HCT116 (cell line): ENCODE results near the gene S100A10. TPM values are rescaled to one million over a fixed set of nuclear protein-coding genes. Genes with fewer than 3 reads are reported as not detected.

Source experiments
- ATAC-seq: fragments of 200-7000 bp; cut with Tn5 transposase; 2 replicates; pipeline ENCODE4 v1.9.1; 2020; ENCODE audit warnings: mild to moderate bottlenecking, moderate library complexity
- BruUV-seq: library from RNA; stranded (reverse); fragments of 400-500 nt; replicated peaks from 2 replicates; lab custom pipeline; 2021; lab: Mats Ljungman, UMichigan
- CTCF ChIA-PET: fragments of 300-600 bp; sonication (Branson Sonifier 250); formaldehyde crosslinking; loops from one replicate; lab custom pipeline; 2021; ENCODE audit warnings: antibody characterized with exemption; lab: Charles Lee
- POLR2A ChIA-PET: fragments of 300-600, 350-600 bp; sonication (Branson Sonifier 250); formaldehyde crosslinking; loops from one replicate; lab custom pipeline; 2021; ENCODE audit warnings: antibody characterized with exemption; lab: Charles Lee
- RAD21 ChIA-PET, 2 experiments: fragments of 300-600 bp; sonication (Branson Sonifier 250); formaldehyde crosslinking; loops; one replicate each; lab custom pipeline; 2023; ENCODE audit warnings: low total read pairs in 2 of 2; ENCODE audit not compliant: uncharacterized antibody in 2 of 2, unreplicated experiment in 2 of 2, low non-redundant PET in 1 of 2; lab: Charles Lee
- DNase-seq: peaks from one replicate; pipeline ENCODE4 v3.0.0-alpha.2; 2010; ENCODE audit warnings: low read depth, low spot score
- H2AFZ ChIP-seq: fragments of 200-600 bp; shearing (Covaris generic), sonication (generic); 2 replicates; pipeline ENCODE4 v1.6.1; 2017; ENCODE audit warnings: low read depth, mixed run types, mixed read lengths, antibody characterized with exemption, low read length; ENCODE audit not compliant: poor library complexity, severe bottlenecking
- H3K27ac ChIP-seq: 2 replicates; pipeline ENCODE4 v1.5.1; 2012; ENCODE audit warnings: low read depth, low read length
- H3K27me3 ChIP-seq: fragments of 200-600 bp; sonication (generic); 2 replicates; pipeline ENCODE4 v1.6.1; 2016; ENCODE audit warnings: mixed run types, low read length, mixed read lengths; ENCODE audit not compliant: insufficient read depth
- H3K36me3 ChIP-seq, 2 experiments: fragments of 200-500 bp in 1 of 2; fragments of 200-600 bp in 1 of 2; sonication (Bioruptor generic) in 1 of 2; sonication (generic) in 1 of 2; 2 replicates each; pipeline versions ENCODE4 v1.5.1 to v1.6.1; 2014 to 2016; ENCODE audit warnings: low read length in 2 of 2, inconsistent platforms in 1 of 2, mixed read lengths in 1 of 2, mixed run types in 1 of 2; ENCODE audit not compliant: insufficient read depth in 2 of 2, control insufficient read depth in 1 of 2
- H3K4me1 ChIP-seq, 2 experiments: fragments of 200-600 bp in 1 of 2; sonication (generic) in 1 of 2; 2 replicates each; pipeline versions ENCODE4 v1.5.1 to v1.6.1; 2012 to 2017; ENCODE audit warnings: low read length in 2 of 2, inconsistent platforms in 1 of 2, mild to moderate bottlenecking in 1 of 2, mixed read lengths in 1 of 2, mixed run types in 1 of 2, moderate library complexity in 1 of 2; ENCODE audit not compliant: insufficient read depth in 2 of 2, control insufficient read depth in 1 of 2
- H3K4me2 ChIP-seq: fragments of 200-600 bp; sonication (generic); 2 replicates; pipeline ENCODE4 v1.6.1; 2017; ENCODE audit warnings: mixed run types, low read length, mixed read lengths
- H3K4me3 ChIP-seq, 2 experiments: fragments of 200-600 bp in 1 of 2; sonication (generic) in 1 of 2; replicated peaks in 1 of 2; 2 replicates each; pipeline ENCODE4 v1.5.1; 2011 to 2016; ENCODE audit warnings: low read length in 2 of 2, control low read depth in 1 of 2, low read depth in 1 of 2, mild to moderate bottlenecking in 1 of 2, mixed read lengths in 1 of 2, mixed run types in 1 of 2
- H3K79me2 ChIP-seq: fragments of 200-600 bp; sonication (generic); 2 replicates; pipeline ENCODE4 v1.6.1; 2017; ENCODE audit warnings: mild to moderate bottlenecking, mixed run types, low read length, moderate library complexity, mixed read lengths; ENCODE audit not compliant: insufficient read depth
- H3K9ac ChIP-seq: fragments of 200-600 bp; sonication (generic); 2 replicates; pipeline ENCODE4 v1.6.1; 2016; ENCODE audit warnings: low read length, mixed read lengths
- H3K9me2 ChIP-seq: fragments of 200-600 bp; sonication (generic), shearing (Covaris generic); 2 replicates; pipeline ENCODE4 v1.6.1; 2017; ENCODE audit warnings: mixed run types, mild to moderate bottlenecking, moderate library complexity; ENCODE audit not compliant: insufficient read depth
- H3K9me3 ChIP-seq, 2 experiments: fragments of 200-500 bp in 1 of 2; fragments of 200-600 bp in 1 of 2; sonication (Bioruptor generic) in 1 of 2; sonication (generic) in 1 of 2; 2 replicates each; pipeline ENCODE4 v1.6.1; 2014 to 2017; ENCODE audit warnings: low read length in 2 of 2, mixed read lengths in 2 of 2, inconsistent platforms in 1 of 2, low read depth in 1 of 2, mild to moderate bottlenecking in 1 of 2, mixed run types in 1 of 2, moderate library complexity in 1 of 2; ENCODE audit not compliant: control insufficient read depth in 1 of 2, insufficient read depth in 1 of 2
- H4K20me1 ChIP-seq: fragments of 200-600 bp; sonication (generic), shearing (Covaris generic); 2 replicates; pipeline ENCODE4 v1.6.1; 2017; ENCODE audit warnings: mixed run types, mild to moderate bottlenecking, moderate library complexity; ENCODE audit not compliant: insufficient read depth
- CBX3 ChIP-seq: IDR thresholded peaks from 2 replicates; pipeline ENCODE4 v1.6.1; 2012; ENCODE audit warnings: low read depth
- CTCF ChIP-seq, 3 experiments: fragments of 200-600 bp in 1 of 3; sonication (generic) in 1 of 3; IDR thresholded peaks in 2 of 3; conservative IDR thresholded peaks in 1 of 3; 2 replicates each; pipeline ENCODE4 v1.5.1; 2012 to 2017; ENCODE audit warnings: low read depth in 2 of 3, low read length in 2 of 3, antibody characterized with exemption in 1 of 3, borderline replicate concordance in 1 of 3, control low read depth in 1 of 3, mild to moderate bottlenecking in 1 of 3, mixed read lengths in 1 of 3, mixed run types in 1 of 3, moderate library complexity in 1 of 3; ENCODE audit not compliant: insufficient read depth in 1 of 3
- EGR1 ChIP-seq: IDR thresholded peaks from 2 replicates; pipeline ENCODE4 v1.6.1; 2012; ENCODE audit warnings: low read depth
- ELF1 ChIP-seq: IDR thresholded peaks from 2 replicates; pipeline ENCODE4 v1.6.1; 2012; ENCODE audit warnings: low read depth, borderline replicate concordance
- EZH2phosphoT487 ChIP-seq: fragments of 200-600 bp; IDR thresholded peaks from 2 replicates; pipeline ENCODE4 v1.6.1; 2018; ENCODE audit warnings: antibody characterized with exemption, borderline replicate concordance
- FOSL1 ChIP-seq: IDR thresholded peaks from 2 replicates; pipeline ENCODE4 v1.6.1; 2012; ENCODE audit warnings: low read depth
- POLR2A ChIP-seq: IDR thresholded peaks from 2 replicates; pipeline ENCODE4 v1.7.0; 2011; ENCODE audit warnings: borderline replicate concordance; ENCODE audit not compliant: insufficient read depth, insufficient read length; ENCODE audit errors: extremely low read depth
- RAD21 ChIP-seq: IDR thresholded peaks from 2 replicates; pipeline ENCODE4 v1.6.1; 2012; ENCODE audit warnings: low read depth, mild to moderate bottlenecking
- SIN3A ChIP-seq: IDR thresholded peaks from 2 replicates; pipeline ENCODE4 v1.6.1; 2012; ENCODE audit warnings: low read depth
- SRF ChIP-seq: IDR thresholded peaks from 2 replicates; pipeline ENCODE4 v1.6.1; 2012; ENCODE audit warnings: low read depth
- TCF7L2 ChIP-seq: IDR thresholded peaks from 2 replicates; pipeline ENCODE4 v1.7.0; 2011; ENCODE audit warnings: borderline replicate concordance, inconsistent platforms; ENCODE audit not compliant: insufficient read depth, insufficient read length; ENCODE audit errors: extremely low read depth
- YY1 ChIP-seq: IDR thresholded peaks from 2 replicates; pipeline ENCODE4 v1.6.1; 2011; ENCODE audit warnings: low read length, low read depth, moderate library complexity, mild to moderate bottlenecking; ENCODE audit not compliant: insufficient replicate concordance; ENCODE audit errors: extremely low read depth
- ZFX ChIP-seq: fragments of 450-650 bp; IDR thresholded peaks from 2 replicates; pipeline ENCODE4 v1.6.1; 2017
- intact Hi-C: fragments of 100-400 bp; cut with micrococcal nuclease; formaldehyde crosslinking; loops from 2 replicates; pipeline ENCODE4 v1.10.0; 2022
- total RNA-seq: library from RNA; stranded (reverse); gene quantifications from one replicate; pipeline ENCODE4 v1.2.1, GENCODE V29; 2021; ENCODE audit not compliant: unreplicated experiment
- TF ChIP-seq, protein P1 (sequence below): IDR thresholded peaks from 2 replicates; pipeline ENCODE4 v1.6.1; 2012
- TF ChIP-seq, protein P2 (sequence below): IDR thresholded peaks from 2 replicates; pipeline ENCODE4 v1.6.1; 2011; ENCODE audit warnings: mild to moderate bottlenecking, low read length, moderate library complexity; ENCODE audit not compliant: insufficient replicate concordance; ENCODE audit errors: extremely low read depth
- TF ChIP-seq, protein P3 (sequence below): IDR thresholded peaks from 2 replicates; pipeline ENCODE4 v1.6.1; 2012
- TF ChIP-seq, protein P4 (sequence below): IDR thresholded peaks from 2 replicates; pipeline ENCODE4 v1.6.1; 2012; ENCODE audit warnings: low read depth

S100A10 gene
- total RNA-seq, 1 experiment from 2014 or later = 340 TPM

GRCh38 chr1:152036267-152037216 is 42.9 kb upstream of the S100A10 start, which contains the start of gene S100A11:
Gene S100A11 (minus strand): TSS chr1:152037004. CDS start chr1:152036915, 89 bp downstream.
- no peaks in the 10 kb centered on the region; the same call in 1 of the 2 replicates for H3K27me3 ChIP-seq
- H3K27ac ChIP-seq = peak within 1 kb of the TSS; percentile 79
- H3K9ac ChIP-seq = peak within 1 kb of the TSS; percentile 86
- peak within 1 kb of the TSS; percentile 89 for H3K4me2 ChIP-seq
- peak; percentile 91 for ATAC-seq
- no peaks in the 10 kb centered on the region for H4K20me1 ChIP-seq
- POLR2A ChIA-PET = interaction anchor here (0.9 to 2.1 kb wide), 7 partner anchors 8 to 356 kb away, joined by 3 to 35 read pairs (median 4); no protein-coding TSS in a partner anchor
- RAD21 ChIA-PET = no interaction called here
- no peak within 1 kb of the TSS for H2AFZ ChIP-seq
- H3K79me2 ChIP-seq = peaks cover 38% of the 10 kb centered on the region
- CTCF ChIA-PET = interaction anchor here (0.7 to 3.8 kb wide), 6 partner anchors 10 to 422 kb away, joined by 3 to 26 read pairs (median 6); no protein-coding TSS in a partner anchor
- H3K4me1 ChIP-seq = peaks cover 19 to 28% of the 10 kb centered on the region in 2 experiments
- peaks cover 19 to 21% of the 10 kb centered on the region in 2 experiments for H3K36me3 ChIP-seq
- BruUV-seq = TSS peak; percentile 71
- H3K9me2 ChIP-seq = no peaks in the 10 kb centered on the region
- H3K4me3 ChIP-seq = peak within 1 kb of the TSS; percentile 64 to 70
- intact Hi-C loops = loop anchor here (1.0 kb wide), 1 partner anchor 12 kb away; no protein-coding TSS in a partner anchor
- H3K9me3 ChIP-seq = no peaks in the 10 kb centered on the region
- peak; percentile 48 for DNase-seq
- TF ChIP-seq EZH2phosphoT487 (no peak), CTCF (IDR thresholded peaks at IDR 0.05 in 2 of 3, conservative IDR thresholded peaks at IDR 0.05 in 1 of 3; ENCODE audit: borderline replicate concordance in 1 of 3, insufficient read depth in 1 of 3, low read depth in 2 of 3, low read length in 2 of 3) (no peak), YY1 (no peak), POLR2A (peak; percentile 66), SIN3A (peak; percentile 67), FOSL1 (no peak), EGR1 (peak; percentile 85), TCF7L2 (no peak), ELF1 (no peak), CBX3 (no peak), ZFX (peak; percentile 42; the same call in 1 of the 2 replicates), RAD21 (no peak), SRF (no peak)
- TF ChIP-seq, protein P1, sequence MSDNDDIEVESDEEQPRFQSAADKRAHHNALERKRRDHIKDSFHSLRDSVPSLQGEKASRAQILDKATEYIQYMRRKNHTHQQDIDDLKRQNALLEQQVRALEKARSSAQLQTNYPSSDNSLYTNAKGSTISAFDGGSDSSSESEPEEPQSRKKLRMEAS = peak; percentile 62
- TF ChIP-seq, protein P2, sequence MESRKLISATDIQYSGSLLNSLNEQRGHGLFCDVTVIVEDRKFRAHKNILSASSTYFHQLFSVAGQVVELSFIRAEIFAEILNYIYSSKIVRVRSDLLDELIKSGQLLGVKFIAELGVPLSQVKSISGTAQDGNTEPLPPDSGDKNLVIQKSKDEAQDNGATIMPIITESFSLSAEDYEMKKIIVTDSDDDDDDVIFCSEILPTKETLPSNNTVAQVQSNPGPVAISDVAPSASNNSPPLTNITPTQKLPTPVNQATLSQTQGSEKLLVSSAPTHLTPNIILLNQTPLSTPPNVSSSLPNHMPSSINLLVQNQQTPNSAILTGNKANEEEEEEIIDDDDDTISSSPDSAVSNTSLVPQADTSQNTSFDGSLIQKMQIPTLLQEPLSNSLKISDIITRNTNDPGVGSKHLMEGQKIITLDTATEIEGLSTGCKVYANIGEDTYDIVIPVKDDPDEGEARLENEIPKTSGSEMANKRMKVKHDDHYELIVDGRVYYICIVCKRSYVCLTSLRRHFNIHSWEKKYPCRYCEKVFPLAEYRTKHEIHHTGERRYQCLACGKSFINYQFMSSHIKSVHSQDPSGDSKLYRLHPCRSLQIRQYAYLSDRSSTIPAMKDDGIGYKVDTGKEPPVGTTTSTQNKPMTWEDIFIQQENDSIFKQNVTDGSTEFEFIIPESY = peak; percentile 16
- TF ChIP-seq, protein P3, sequence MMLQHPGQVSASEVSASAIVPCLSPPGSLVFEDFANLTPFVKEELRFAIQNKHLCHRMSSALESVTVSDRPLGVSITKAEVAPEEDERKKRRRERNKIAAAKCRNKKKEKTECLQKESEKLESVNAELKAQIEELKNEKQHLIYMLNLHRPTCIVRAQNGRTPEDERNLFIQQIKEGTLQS = no peak
- TF ChIP-seq, protein P4, sequence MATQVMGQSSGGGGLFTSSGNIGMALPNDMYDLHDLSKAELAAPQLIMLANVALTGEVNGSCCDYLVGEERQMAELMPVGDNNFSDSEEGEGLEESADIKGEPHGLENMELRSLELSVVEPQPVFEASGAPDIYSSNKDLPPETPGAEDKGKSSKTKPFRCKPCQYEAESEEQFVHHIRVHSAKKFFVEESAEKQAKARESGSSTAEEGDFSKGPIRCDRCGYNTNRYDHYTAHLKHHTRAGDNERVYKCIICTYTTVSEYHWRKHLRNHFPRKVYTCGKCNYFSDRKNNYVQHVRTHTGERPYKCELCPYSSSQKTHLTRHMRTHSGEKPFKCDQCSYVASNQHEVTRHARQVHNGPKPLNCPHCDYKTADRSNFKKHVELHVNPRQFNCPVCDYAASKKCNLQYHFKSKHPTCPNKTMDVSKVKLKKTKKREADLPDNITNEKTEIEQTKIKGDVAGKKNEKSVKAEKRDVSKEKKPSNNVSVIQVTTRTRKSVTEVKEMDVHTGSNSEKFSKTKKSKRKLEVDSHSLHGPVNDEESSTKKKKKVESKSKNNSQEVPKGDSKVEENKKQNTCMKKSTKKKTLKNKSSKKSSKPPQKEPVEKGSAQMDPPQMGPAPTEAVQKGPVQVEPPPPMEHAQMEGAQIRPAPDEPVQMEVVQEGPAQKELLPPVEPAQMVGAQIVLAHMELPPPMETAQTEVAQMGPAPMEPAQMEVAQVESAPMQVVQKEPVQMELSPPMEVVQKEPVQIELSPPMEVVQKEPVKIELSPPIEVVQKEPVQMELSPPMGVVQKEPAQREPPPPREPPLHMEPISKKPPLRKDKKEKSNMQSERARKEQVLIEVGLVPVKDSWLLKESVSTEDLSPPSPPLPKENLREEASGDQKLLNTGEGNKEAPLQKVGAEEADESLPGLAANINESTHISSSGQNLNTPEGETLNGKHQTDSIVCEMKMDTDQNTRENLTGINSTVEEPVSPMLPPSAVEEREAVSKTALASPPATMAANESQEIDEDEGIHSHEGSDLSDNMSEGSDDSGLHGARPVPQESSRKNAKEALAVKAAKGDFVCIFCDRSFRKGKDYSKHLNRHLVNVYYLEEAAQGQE = no peak
